ENCODE data around the gene PC. TPM values are rescaled to one million over a fixed set of nuclear protein-coding genes. Genes with fewer than 3 reads are reported as not detected.

The PC gene
- total RNA-seq, 1 donor from 2014 or later = 25.7 TPM

DNA sequence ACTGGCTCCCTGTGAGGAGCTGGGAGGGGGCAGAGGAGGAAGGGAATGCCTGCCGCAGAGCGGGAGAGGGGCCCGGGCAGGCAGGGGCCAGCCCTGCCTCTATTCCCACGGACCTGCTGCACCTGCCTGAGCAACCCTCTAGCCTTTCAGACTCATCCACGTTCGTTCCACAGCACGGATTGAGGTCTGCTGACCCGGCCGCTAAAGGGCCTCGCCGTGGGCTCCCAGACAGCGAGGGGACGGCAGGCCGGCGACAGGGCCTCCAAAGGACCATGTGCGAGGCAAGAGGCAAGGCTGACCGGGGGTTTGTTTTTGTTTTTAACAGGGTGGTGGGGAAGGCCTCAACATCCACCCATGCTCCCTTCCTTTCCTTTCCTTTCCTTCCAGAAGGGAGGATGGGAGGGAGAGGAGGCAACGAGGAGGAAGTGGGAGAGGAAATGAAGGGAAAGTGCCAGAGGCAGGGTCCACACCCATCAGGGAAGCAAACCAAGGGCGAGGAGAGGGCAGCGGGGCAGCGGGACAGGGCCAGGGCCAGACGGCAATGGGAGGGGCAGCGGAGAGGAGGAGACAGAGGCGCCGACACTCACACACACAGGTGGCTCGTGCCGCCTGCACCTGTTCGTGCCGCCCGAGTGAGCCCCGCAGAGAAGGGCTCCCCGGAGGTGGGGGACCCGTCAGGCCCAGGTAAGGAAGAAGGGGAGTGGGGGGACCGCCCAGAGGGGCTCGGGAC, 93.8 kb downstream of the PC start:
- no peak overlapping the region for H3K4me3 Mint-ChIP-seq
- H3K9me3 Mint-ChIP-seq = no peaks in the 10 kb centered on the region
- no peak for DNase-seq (ENCODE audit: extremely low spot score, unreplicated experiment)
- H3K4me1 Mint-ChIP-seq (ENCODE audit: unreplicated experiment) = no peaks in the 10 kb centered on the region
- H3K36me3 Mint-ChIP-seq = no peaks in the 10 kb centered on the region
- TF ChIP-seq, protein P1, sequence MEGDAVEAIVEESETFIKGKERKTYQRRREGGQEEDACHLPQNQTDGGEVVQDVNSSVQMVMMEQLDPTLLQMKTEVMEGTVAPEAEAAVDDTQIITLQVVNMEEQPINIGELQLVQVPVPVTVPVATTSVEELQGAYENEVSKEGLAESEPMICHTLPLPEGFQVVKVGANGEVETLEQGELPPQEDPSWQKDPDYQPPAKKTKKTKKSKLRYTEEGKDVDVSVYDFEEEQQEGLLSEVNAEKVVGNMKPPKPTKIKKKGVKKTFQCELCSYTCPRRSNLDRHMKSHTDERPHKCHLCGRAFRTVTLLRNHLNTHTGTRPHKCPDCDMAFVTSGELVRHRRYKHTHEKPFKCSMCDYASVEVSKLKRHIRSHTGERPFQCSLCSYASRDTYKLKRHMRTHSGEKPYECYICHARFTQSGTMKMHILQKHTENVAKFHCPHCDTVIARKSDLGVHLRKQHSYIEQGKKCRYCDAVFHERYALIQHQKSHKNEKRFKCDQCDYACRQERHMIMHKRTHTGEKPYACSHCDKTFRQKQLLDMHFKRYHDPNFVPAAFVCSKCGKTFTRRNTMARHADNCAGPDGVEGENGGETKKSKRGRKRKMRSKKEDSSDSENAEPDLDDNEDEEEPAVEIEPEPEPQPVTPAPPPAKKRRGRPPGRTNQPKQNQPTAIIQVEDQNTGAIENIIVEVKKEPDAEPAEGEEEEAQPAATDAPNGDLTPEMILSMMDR (conservative IDR thresholded peaks at IDR 0.05) = no peak
- H3K27me3 Mint-ChIP-seq = no peaks in the 10 kb centered on the region
- H3K27ac Mint-ChIP-seq = no peak overlapping the region

DNA sequence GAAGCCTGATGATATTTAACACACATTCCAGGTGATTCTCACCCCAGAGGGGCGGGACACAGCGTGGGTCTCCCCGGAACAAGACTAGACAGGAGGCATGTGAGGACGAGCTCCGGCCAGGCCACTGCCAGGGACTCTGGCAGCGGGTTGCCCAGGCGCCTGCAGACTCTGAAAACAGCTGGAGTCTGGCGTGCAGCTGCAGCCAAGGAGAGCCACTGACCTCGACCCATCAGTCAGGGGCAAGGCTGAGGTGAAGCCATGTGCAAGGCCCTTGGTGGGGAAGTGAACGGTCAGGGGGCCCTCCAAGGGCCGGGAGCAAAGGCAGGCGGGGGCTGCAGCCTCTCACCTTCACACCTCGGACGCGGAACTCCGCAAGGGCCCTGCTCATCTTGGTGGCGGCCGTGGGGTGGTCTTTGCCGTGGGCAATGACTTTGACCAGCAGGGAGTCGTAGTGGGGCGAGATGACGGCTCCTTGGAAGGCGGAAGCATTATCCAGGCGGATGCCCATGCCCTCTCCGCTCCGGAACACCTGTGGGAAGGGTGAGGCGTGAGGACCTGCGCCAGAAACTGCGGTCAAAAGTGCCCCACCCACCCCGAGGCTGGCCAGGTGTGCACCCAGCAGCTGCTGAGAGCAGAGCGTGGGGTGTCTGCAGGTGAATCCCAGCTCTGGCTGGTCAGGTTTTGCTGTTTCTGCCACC, 94.6 kb downstream of the PC start:
- Mint-ChIP-seq H3K4me3 (no peak overlapping the region), H3K4me1 (ENCODE audit: unreplicated experiment) (no peaks in the 10 kb centered on the region), H3K27ac (no peak overlapping the region), H3K27me3 (no peaks in the 10 kb centered on the region), H3K36me3 (no peaks in the 10 kb centered on the region), H3K9me3 (no peaks in the 10 kb centered on the region)
- TF ChIP-seq, protein P1 (conservative IDR thresholded peaks at IDR 0.05) = no peak
- no peak for DNase-seq (ENCODE audit: extremely low spot score, unreplicated experiment)

DNA sequence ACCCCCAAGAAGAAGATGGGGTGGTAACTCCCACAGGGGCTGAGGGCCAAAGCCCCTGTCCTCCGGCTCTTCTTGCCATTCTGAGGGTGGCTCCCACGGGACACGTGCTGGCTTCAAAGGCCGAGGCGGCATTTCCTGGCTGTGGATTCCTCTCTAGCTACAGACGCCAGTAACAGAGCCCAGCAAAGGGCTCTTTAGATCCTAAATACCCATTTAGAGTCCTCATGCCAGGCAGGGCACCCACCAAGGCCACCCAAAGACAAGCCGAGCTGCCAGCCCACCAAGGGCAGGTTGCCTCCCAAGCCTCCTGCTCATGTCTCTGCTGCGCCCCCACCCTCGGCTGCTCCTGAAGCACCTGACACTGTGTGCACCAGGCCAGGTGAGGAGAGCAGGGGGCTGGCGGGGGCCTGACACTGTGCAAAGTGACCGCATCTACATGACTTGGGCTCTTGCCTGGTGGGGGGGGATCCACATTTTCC, 95.6 kb downstream of the PC start:
- Mint-ChIP-seq H3K36me3 (no peaks in the 10 kb centered on the region), H3K27me3 (no peaks in the 10 kb centered on the region), H3K4me1 (ENCODE audit: unreplicated experiment) (no peaks in the 10 kb centered on the region), H3K9me3 (no peaks in the 10 kb centered on the region), H3K27ac (no peak overlapping the region), H3K4me3 (no peak overlapping the region)
- DNase-seq (ENCODE audit: extremely low spot score, unreplicated experiment) = no peak
- TF ChIP-seq, protein P1 (conservative IDR thresholded peaks at IDR 0.05) = no peak

DNA sequence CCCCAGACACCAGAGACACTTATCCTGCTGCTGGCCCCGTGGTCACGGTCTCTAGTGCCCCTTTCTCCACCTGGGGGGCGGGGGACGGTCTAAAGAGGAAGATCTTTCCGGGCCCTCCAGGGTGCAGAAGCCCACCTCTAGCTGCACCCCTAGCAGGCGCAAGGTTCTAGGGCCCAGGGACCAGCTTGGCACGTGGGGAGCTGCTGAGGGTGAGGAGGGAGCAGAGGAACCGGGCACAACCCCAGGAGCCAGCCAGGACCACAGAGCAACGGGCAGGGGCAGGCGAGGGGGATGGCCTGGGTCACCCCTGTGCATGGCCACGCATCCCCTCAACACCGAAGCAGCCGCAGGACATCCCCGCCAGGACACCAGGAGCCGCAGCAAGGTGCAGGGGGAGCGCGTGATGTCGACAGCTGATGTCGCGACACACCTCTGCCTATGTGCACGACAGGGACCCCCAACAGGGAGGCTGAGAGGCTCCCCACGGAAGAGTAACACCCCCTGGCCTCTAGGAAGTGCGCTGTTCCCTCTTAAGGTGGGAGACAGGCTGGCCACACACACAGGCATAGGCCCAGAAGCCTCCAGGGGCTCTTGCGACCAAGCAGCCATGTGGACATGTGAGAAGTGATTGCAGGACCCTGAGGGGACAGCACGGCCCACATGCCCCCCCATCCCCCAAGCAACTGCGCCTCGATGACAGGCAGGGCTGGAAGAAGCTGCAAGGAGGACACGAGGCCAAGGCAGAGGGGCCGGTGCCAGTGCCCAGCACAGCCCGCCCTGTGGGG, 96.2 kb downstream of the PC start:
- no peaks in the 10 kb centered on the region for H3K9me3 Mint-ChIP-seq
- H3K27me3 Mint-ChIP-seq = no peaks in the 10 kb centered on the region
- DNase-seq (ENCODE audit: extremely low spot score, unreplicated experiment) = no peak
- H3K27ac Mint-ChIP-seq = no peak overlapping the region
- no peaks in the 10 kb centered on the region for H3K36me3 Mint-ChIP-seq
- TF ChIP-seq, protein P1 (conservative IDR thresholded peaks at IDR 0.05) = no peak
- H3K4me1 Mint-ChIP-seq (ENCODE audit: unreplicated experiment) = no peaks in the 10 kb centered on the region
- H3K4me3 Mint-ChIP-seq = no peak overlapping the region

DNA sequence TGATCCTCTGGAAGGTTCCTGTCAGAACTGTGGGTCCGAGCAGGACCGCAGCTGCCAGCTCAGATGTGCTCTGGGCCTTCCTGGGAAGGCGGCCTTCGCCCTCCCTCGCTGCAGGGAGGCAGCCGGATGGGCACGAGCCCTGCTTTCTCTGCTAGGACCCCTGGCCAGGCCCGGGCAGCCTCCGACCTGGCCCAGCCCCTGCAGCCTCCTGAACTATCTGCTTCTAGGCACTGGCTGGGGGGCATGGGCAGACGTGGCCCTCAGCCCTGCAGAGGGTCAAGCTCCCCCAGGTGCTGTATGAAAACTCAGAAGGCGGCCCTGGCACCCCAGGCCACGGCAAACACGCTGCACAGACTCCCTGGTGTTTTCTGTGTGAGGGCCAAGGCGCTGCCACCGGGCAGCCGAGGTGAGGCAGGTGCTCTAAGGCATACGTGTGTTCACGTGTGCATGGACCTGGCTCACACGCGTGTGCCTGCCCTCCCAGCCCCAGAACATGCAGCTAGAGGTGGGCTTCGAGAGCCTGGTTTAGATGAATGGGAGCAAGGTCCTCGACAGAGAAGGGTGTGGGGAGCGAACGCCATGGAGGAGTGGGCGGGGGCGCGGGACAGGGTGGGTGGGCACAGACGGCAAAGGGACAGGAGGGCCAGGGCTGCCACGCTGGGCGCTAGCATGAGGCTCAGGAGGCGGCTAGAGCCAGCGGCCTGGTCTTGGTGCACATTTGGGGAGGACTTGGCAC, 97.0 kb downstream of the PC start:
- H3K36me3 Mint-ChIP-seq = no peaks in the 10 kb centered on the region
- TF ChIP-seq, protein P1 (conservative IDR thresholded peaks at IDR 0.05) = no peak
- no peaks in the 10 kb centered on the region for H3K9me3 Mint-ChIP-seq
- DNase-seq (ENCODE audit: extremely low spot score, unreplicated experiment) = no peak
- no peaks in the 10 kb centered on the region for H3K27me3 Mint-ChIP-seq
- no peaks in the 10 kb centered on the region for H3K4me1 Mint-ChIP-seq (ENCODE audit: unreplicated experiment)
- no peak overlapping the region for H3K4me3 Mint-ChIP-seq
- H3K27ac Mint-ChIP-seq = no peak overlapping the region

All from type B pancreatic cell (in vitro differentiated cells).